IPS-NIHi7 (cell line): ENCODE results near the gene BCR.
A peak's percentile ranks its signal among the peaks of the same experiment; 100 is the strongest.
"Not testable (repeated sequence)": the region's sequence is repeated elsewhere in the genome, so short reads cannot be mapped to it uniquely, and the experiment has no call there.

Experiments used
- DNase-seq: peaks from one replicate; pipeline ENCODE4 v3.0.0; 2012; ENCODE audit warnings: mixed read lengths; ENCODE audit errors: extremely low spot score

BCR gene

DNA sequence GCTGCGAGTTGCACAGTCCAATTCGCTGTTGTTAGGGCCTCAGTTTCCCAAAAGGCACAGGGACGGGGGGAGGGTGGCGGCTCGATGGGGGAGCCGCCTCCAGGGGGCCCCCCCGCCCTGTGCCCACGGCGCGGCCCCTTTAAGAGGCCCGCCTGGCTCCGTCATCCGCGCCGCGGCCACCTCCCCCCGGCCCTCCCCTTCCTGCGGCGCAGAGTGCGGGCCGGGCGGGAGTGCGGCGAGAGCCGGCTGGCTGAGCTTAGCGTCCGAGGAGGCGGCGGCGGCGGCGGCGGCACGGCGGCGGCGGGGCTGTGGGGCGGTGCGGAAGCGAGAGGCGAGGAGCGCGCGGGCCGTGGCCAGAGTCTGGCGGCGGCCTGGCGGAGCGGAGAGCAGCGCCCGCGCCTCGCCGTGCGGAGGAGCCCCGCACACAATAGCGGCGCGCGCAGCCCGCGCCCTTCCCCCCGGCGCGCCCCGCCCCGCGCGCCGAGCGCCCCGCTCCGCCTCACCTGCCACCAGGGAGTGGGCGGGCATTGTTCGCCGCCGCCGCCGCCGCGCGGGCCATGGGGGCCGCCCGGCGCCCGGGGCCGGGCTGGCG, at the start of gene BCR:
Gene BCR, plus strand, starts transcription at position 209 of the 592 bp plus-strand sequence. CDS start 452 bp downstream, outside the sequence.
- peak; percentile 78 for DNase-seq

DNA sequence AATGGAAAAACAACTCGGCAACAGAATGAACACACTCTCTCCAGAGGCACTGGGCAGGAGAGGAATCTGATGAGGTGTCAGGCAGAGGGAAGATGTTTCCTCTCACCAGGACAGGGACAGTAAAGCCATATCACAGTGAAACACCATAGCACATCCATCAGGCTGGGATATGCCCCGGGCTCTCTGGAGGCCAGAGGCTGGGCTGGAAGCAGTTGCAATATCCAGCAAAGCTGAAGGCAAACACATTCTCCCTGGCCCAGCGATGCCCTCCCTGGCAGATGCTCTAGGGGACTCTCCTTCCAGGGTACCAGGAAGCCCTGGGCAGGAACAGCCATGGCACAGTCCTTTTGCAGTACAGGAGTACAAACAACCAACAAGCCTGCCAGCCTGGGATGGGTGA, 49.6 kb upstream of the BCR start:
- no peak for DNase-seq

DNA sequence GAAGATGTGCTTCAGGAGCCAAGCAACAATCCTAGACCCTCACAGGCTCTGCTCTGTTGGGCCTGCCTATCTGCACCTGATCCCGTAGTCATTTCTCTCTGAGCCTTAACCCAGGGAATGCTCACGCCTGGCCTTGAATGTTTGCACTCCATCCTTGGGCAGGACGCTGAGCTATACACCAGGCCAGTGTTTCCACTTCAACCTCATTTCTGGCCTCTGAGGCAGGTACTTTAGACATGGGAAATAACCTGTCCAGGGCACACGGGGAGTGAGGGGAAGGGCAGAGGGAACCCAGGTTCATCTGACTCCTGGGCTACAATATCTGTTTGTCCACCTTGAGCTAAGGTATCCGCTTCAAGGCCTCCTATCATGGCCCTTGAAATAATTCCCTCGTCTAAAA, 48.4 kb upstream of the BCR start:
- DNase-seq: no peak

DNA sequence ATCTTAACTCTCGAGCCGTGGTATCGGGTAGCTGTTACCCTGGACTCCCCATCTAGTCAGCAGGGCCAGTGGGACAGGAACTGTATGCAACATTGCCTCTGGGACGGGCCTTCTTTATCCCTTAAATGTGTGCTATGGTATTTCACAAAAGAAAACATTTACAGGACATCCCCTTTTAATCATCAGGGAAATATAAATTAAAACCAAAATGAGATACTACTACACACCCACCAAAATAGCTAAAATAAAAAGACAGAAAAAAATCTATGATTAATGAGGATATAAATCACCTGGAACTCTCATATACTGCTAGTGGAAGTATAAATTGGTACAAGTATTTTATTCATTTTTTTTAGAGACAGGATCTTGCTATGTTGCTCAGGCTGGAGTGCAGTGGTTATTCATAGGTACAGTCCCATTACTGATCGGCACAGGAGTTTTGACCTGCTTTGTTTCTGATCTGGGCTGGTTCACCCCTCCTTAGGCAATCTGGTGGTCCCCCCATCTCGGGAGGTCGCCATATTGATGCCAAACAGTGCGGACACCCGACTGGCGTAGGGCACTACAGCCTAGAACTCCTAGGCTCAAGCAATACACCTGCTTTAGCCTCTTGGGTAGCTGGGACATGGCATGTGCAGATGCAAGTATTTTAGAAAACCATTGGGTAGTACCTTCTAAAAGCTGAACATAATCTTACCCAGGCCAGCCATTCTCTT, 47.8 kb upstream of the BCR start:
- DNase-seq: no peak

DNA sequence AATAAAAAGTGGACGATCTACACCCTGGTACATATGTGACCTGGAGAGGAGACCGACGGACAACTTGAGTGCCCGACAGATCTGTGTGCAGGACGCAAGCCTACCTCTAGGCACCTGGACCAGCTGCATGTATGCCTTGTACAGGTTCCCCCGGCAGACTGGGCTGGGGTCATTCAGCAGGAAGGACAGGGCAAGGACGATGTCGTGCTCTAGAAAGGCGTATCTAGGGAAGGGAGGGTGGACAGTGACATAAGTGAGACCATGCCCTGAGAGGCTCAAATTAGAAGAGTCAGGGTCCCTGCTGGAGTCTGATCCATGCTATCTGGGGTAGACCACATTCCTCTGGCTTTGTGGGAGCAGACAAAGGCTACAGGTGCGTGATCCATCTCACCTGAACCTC, 46.4 kb upstream of the BCR start:
- DNase-seq: no peak

DNA sequence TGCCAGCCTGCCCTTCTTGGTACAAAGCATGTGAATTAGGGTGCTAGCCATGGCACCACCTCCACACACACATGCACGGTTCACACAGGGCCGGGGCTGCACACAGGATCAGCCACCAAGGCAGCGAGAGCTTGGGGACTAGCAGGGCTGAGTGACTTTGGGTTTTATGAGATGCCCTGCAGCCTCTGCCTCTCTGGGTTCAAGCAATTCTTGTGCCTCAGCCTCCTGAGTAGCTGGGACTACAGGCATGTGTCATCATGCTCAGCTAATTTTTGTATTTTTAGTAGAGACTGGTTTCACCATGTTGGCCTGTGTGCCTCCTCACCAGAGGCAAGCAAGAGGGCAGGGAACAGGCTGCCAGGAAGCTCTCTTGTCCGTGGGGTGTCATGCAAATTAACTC, 43.3 kb upstream of the BCR start:
- DNase-seq: not testable (repeated sequence)

DNA sequence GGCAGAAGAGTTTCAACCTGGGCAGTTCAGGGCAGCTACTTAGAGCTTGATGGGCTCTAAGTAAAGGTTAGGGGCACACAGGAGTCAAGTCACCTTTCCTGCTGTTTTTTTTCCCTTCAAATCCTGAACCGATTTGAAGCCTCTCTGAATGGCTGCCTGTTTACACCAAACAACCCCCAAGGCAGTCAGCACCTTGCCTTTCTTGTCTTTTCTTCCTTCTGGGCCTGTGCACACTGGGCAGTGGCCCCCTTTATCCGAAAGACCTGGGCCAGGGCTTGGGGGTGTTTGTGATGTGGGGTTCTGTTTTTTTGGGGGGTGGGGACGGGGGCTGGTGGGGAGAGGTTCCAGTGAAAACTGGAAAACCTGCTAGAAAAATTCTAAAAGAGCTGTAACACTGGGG, 42.8 kb upstream of the BCR start:
- DNase-seq: no peak

DNA sequence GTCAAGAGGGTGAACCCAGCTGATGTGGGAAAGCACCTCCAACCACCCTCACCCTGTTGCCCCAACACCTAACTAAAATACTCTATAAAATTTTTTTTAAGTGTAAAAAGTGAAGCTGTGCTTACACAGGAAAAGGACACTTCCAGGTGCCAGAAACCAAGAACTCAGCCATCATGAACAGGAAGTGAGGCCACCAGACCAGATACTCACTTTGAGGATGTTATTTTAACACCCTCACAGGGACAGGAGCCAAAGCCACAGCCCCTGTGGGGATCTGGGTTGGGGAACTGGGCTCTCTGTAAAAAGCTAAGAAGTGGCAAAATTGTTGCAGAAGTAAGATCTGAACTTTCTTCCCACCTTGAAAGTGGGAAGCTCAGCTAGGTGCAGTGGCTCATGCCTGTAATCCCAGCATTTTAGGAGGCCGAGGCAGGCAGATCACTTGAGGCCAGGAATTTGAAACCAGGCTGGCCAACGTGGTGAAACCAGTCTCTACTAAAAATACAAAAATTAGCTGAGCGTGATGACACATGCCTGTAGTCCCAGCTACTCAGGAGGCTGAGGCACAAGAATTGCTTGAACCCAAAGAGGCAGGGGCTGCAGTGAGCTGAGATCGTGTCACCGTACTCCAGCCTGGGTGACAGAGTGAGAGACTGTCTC, 42.3 kb upstream of the BCR start:
- no peak for DNase-seq

DNA sequence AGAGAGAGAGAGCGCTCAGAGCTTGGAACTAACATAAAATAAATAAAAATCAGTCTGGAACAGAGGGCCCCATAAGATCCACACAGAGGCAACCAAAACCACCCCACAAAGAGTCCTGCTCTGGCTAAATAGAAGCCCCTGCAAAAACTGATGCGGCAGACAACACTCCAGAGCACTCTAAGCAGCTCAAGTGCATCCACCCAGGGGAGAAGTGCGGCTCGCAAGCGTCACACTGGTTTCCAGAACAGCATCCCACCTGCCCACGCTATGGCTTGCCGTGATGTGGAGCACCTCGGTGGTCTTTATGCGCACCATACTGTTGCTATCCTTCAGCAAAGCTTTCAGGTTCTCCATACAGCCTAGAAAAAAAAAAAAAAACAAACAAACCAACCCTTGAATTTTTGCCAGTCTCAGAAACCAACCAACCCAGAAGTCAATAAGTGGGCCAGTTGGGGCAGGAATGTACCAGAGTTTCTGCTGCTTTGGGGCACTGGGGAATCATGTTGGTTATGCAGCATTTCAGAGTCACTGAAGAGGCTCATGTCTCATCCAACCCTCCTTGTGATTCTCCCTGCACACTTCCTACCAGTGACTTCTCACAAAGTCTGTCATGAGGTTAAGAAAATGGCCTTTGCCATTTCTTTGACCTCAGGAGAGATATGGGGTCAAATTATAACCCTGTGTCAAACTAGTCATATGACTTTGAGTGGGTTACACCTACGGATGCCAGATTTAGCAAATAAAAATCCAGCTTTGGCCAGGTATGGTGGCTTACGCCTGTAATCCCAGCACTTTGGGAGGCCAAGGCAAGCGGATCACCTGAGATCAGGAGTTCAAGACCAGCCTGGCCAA, 41.5 kb upstream of the BCR start:
- DNase-seq: no peak

DNA sequence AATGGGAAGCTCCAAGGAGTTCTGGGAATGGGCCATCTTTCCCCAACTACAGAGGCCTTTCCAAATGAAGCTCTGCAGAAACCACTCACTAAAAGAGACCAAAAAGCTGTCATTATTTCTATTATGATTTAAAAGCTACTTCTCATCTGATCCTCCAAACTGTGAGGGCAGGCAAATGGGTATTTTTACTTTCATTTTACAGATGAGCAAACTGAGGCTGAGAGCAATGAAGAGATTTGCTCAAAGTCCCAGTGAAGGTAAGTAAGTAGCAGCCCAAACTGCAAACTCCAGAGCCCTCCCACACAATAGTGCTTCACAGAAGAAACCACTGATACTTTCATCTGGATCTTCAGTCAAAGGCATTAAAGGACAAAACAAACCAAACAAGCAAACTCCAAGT, 39.9 kb upstream of the BCR start:
- no peak for DNase-seq

DNA sequence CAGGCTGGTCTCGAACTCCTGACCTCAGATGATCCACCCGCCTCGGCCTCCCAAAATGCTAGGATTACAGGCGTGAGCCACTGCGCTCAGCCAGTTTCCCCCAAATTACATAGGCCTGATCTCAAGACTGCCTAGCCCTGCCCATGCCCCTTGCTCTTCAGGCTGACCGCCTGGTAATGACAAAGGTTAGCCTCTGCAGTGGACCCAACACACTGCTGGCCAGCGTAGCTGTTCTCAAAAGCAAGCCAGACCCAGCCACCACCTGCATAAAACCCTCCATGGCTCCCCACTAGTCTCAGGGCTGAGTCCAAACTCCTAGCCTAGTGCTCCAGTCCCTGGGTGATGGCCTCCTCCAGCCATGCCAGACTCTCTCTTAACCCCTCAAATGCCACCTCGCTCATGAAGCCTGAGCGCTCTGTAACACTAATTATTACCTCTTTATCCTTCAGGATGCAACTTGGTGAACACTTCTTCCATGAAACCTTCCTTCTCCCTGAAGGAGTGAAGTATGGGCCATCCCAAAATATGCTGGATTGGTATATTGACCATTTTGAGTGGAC, 37.7 kb upstream of the BCR start:
- DNase-seq: no peak

DNA sequence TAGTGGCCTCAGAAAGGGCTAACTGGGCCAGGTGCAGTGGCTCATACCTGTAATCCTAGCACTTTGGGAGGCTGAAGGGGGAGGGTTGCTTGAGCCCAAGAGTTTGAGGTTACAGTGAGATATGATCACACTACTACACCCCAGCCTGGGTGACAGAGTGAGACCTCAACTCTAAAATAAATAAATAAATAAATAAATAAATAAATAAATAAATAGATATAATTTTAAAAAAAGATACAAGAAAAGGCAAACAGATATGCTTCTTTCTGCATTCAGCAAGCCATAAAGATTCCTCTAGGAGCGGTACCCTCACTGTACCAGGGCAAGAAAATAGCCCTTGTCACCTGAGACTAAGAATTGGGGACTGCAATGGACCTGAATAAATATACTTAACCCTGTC, 37.2 kb upstream of the BCR start:
- DNase-seq: no peak

DNA sequence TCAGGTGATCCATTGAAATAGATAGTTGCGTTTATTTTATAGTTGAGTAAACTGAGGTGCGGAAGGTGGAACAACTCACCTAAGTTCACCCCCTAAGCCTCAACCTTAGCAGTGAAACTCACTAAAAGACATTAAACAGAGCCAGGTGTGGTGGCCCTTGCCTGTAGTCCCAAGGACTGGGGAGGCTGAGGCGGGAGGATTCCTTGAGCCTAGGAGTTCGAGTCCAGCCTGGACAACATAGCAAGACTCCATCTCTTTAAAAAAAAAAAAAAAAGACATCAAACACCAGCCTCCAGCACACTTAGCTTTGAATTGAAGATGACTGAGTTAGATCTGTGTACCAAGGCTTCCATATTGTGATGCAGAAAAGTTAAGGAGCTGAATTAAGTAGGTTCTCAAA, 35.9 kb upstream of the BCR start:
- no peak for DNase-seq

DNA sequence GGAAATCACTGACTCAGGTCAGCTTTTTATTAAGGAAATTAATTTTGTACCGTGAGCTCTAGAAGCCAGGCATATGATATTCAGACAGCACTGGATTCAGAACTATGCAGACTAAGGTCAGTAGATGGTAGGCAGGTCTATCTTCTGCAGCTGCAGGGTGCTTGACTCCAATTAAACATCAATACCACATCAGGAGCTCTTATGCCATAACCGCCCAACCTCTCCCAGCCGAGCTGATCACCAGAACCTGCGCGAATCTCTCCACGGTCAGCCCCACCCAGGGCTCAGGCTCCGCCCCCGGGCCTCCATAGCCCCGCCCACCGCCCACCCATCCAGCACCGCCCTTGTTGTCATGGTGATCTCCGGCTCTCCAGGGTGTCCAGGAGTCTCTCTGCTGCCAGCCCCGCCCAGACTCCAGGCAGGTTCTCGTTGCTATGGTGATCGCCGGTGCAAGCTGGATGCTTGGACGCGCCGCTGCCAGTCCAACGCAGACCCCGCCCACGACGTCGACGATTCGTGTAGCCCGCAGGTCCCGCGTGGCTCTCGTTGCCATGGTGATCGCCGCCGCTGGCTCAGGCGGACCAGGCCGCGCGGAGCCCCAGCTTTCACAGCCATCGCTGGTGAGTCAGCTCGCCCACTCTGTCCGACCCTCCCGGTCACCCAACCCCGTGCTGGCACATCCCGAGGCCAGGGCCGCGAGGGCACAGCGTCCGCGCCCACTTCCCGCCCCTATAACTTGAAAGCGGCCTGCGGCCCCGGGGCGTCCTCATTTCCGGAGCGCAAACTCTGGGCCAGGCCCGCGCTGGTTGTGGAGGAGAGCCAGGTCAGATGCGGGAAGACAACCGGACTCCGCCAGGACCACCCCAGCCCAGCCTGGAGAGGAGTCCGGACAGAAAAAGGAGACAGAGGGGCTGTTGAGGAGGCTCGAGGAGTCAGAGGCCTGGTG, 35.1 kb upstream of the BCR start, which contains the start of gene RAB36:
Gene RAB36, plus strand, starts transcription at position 546 of the 946 bp plus-strand sequence. CDS start 1,140 bp downstream, outside the sequence.
- peak; percentile 97 for DNase-seq

DNA sequence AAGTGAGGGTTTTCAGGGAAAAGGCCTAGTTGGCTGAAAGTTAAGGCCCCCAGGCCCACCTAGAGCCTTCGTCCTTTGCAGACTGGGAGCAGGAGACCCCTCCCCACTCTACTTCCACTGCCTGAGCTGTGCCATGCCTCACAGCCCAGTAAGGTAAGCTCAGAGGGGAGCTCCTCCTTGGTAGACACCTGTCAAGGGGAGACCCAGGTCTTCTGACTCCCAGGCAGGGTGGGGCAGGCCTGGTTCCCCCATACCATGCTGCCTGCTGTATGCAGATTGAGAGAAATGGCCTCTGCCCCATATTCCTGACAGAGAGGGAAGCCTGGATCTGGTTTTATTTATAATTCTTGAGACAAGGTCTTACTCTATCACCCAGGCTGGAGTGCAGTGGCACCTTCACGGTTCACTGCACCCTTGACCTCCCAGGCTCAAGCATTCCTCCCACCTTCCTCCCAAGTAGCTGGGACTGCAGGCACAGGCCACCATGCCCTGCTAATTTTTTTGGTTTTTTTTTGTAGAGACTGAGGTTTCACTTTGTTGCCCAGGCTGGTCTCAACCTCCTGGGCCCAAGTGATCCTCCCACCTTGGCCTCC, 34.3 kb upstream of the BCR start:
- DNase-seq: no peak

DNA sequence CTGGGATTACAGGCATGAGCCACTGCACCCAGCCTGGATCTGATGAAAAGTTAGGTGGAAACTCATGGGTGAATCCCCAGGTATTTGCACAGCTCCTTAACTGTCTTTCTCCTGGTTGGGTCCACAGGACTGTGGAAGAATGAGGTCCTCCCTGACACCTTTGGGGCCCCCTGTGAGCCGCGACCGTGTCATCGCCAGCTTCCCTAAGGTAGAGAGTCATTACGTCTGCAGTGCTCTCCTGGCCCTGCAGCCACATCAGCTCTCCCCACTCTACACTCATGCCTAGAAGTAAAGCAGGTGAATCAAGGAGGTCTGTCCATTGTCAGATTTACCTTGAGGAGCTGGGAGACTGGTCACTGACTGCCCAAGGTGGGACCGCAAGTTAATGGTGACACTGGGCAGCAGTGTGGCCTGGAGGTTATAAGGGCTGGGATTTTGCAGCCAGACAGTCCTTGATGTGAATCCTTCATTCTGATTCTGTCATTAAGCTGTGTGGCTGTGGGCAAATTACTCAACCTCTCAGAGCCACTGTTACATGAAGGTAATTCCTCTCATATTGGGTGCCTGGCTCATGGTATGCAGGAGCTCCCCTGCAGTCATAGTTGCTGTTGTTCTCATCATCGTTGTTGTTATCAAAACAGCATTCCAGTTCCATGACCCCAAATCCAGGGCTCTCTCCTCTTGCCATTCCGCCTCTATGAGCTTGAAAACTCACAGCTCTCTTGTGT, 33.7 kb upstream of the BCR start:
- no peak for DNase-seq

DNA sequence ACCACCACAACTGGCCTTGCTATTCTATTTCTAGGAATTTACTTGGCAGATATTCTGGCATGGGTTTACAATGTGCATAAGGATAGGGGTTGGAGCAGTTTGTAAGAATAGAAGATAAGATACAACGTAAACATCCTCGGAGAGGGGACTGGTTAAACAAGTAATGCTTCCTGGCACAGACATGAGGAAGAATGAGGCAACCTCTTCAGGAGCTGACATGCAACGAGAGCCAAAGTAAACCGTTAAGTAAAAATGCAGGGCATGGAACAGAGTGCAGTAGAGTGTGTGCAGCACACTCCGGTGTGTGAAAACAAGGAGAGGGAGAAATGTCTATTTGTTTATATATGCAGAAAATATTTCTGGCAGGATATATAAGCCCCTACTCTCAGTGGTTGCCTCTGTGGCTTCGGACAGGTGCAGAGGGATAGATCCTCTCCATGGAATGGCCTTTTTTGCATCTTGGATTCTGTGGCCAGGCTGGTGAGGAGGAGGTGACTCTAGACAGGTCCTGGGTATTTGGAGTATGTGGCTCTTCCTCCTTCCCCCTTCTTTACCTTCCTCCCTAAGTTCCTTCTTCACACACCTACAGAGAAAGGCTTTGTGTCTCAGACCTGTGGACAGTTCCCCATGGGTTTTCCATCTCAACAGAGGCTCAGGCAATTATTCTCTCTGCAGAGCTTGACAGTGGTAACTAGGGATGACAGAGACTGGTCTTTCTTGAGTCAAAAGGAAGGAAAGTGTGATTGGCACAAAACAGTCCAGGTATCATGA, 32.5 kb upstream of the BCR start:
- DNase-seq: no peak

DNA sequence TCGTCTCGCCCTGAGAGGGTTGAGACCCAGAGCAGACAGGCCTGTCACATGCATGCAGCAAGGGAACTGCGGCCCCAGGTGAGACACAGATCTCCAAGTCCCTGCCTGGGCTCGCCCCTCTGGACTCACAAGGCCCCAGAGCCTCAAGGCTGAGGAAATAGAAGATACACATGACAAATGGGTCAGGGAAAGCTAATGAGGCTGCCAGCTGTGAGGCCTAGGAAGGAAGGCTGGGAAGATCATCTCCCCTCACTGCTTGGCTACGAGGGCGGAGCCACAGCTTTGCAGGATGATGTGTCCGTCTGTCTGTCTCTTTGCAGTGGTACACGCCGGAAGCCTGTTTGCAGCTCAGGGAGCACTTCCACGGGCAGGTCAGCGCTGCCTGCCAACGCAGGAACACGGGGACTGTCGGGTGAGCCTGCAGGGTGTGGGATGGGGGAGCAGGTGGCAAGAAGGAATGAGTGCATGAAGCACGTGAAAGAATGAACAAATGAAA, 30.5 kb upstream of the BCR start:
- DNase-seq: peak; percentile 61

DNA sequence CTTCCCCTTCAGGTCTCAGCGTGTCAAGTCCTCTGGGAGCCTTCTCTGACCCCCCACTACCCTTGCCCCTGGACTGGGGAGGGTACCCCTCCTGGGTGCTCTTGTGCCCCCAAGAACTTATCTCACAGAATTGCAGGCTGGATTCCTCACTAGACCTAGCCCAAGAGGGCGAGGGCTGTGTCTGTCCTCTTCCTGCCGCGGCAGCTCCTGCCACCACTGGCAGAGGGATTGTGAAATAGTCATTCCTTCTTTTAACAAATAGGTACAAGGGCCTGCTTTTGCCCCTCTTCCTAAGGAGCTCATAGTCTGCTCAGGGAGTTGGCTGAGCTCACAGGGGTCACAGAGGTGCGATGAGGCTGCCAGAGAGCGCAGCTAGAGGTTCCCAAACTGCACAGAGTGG, 29.5 kb upstream of the BCR start:
- no peak for DNase-seq
